HCT116 (cell line): Measurements from ENCODE around the gene RPL31. TPM values are rescaled to one million over a fixed set of nuclear protein-coding genes. Genes with fewer than 3 reads are reported as not detected.

Source experiments
- ATAC-seq: fragments of 200-7000 bp; cut with Tn5 transposase; 2 replicates; pipeline ENCODE4 v1.9.1; 2020; ENCODE audit warnings: mild to moderate bottlenecking, moderate library complexity
- BruUV-seq: library from RNA; stranded (reverse); fragments of 400-500 nt; replicated peaks from 2 replicates; lab custom pipeline; 2021; lab: Mats Ljungman, UMichigan
- CTCF ChIA-PET: fragments of 300-600 bp; sonication (Branson Sonifier 250); formaldehyde crosslinking; loops from one replicate; lab custom pipeline; 2021; ENCODE audit warnings: antibody characterized with exemption; lab: Charles Lee
- POLR2A ChIA-PET: fragments of 300-600, 350-600 bp; sonication (Branson Sonifier 250); formaldehyde crosslinking; loops from one replicate; lab custom pipeline; 2021; ENCODE audit warnings: antibody characterized with exemption; lab: Charles Lee
- RAD21 ChIA-PET, 2 experiments: fragments of 300-600 bp; sonication (Branson Sonifier 250); formaldehyde crosslinking; loops; one replicate each; lab custom pipeline; 2023; ENCODE audit warnings: low total read pairs in 2 of 2; ENCODE audit not compliant: uncharacterized antibody in 2 of 2, unreplicated experiment in 2 of 2, low non-redundant PET in 1 of 2; lab: Charles Lee
- DNase-seq: peaks from one replicate; pipeline ENCODE4 v3.0.0-alpha.2; 2010; ENCODE audit warnings: low read depth, low spot score
- H2AFZ ChIP-seq: fragments of 200-600 bp; shearing (Covaris generic), sonication (generic); 2 replicates; pipeline ENCODE4 v1.6.1; 2017; ENCODE audit warnings: low read depth, mixed run types, mixed read lengths, antibody characterized with exemption, low read length; ENCODE audit not compliant: poor library complexity, severe bottlenecking
- H3K27ac ChIP-seq: 2 replicates; pipeline ENCODE4 v1.5.1; 2012; ENCODE audit warnings: low read depth, low read length
- H3K27me3 ChIP-seq: fragments of 200-600 bp; sonication (generic); 2 replicates; pipeline ENCODE4 v1.6.1; 2016; ENCODE audit warnings: mixed run types, low read length, mixed read lengths; ENCODE audit not compliant: insufficient read depth
- H3K36me3 ChIP-seq, 2 experiments: fragments of 200-500 bp in 1 of 2; fragments of 200-600 bp in 1 of 2; sonication (Bioruptor generic) in 1 of 2; sonication (generic) in 1 of 2; 2 replicates each; pipeline versions ENCODE4 v1.5.1 to v1.6.1; 2014 to 2016; ENCODE audit warnings: low read length in 2 of 2, inconsistent platforms in 1 of 2, mixed read lengths in 1 of 2, mixed run types in 1 of 2; ENCODE audit not compliant: insufficient read depth in 2 of 2, control insufficient read depth in 1 of 2
- H3K4me1 ChIP-seq, 2 experiments: fragments of 200-600 bp in 1 of 2; sonication (generic) in 1 of 2; 2 replicates each; pipeline versions ENCODE4 v1.5.1 to v1.6.1; 2012 to 2017; ENCODE audit warnings: low read length in 2 of 2, inconsistent platforms in 1 of 2, mild to moderate bottlenecking in 1 of 2, mixed read lengths in 1 of 2, mixed run types in 1 of 2, moderate library complexity in 1 of 2; ENCODE audit not compliant: insufficient read depth in 2 of 2, control insufficient read depth in 1 of 2
- H3K4me2 ChIP-seq: fragments of 200-600 bp; sonication (generic); 2 replicates; pipeline ENCODE4 v1.6.1; 2017; ENCODE audit warnings: mixed run types, low read length, mixed read lengths
- H3K4me3 ChIP-seq, 2 experiments: fragments of 200-600 bp in 1 of 2; sonication (generic) in 1 of 2; replicated peaks in 1 of 2; 2 replicates each; pipeline ENCODE4 v1.5.1; 2011 to 2016; ENCODE audit warnings: low read length in 2 of 2, control low read depth in 1 of 2, low read depth in 1 of 2, mild to moderate bottlenecking in 1 of 2, mixed read lengths in 1 of 2, mixed run types in 1 of 2
- H3K79me2 ChIP-seq: fragments of 200-600 bp; sonication (generic); 2 replicates; pipeline ENCODE4 v1.6.1; 2017; ENCODE audit warnings: mild to moderate bottlenecking, mixed run types, low read length, moderate library complexity, mixed read lengths; ENCODE audit not compliant: insufficient read depth
- H3K9ac ChIP-seq: fragments of 200-600 bp; sonication (generic); 2 replicates; pipeline ENCODE4 v1.6.1; 2016; ENCODE audit warnings: low read length, mixed read lengths
- H3K9me2 ChIP-seq: fragments of 200-600 bp; sonication (generic), shearing (Covaris generic); 2 replicates; pipeline ENCODE4 v1.6.1; 2017; ENCODE audit warnings: mixed run types, mild to moderate bottlenecking, moderate library complexity; ENCODE audit not compliant: insufficient read depth
- H3K9me3 ChIP-seq, 2 experiments: fragments of 200-500 bp in 1 of 2; fragments of 200-600 bp in 1 of 2; sonication (Bioruptor generic) in 1 of 2; sonication (generic) in 1 of 2; 2 replicates each; pipeline ENCODE4 v1.6.1; 2014 to 2017; ENCODE audit warnings: low read length in 2 of 2, mixed read lengths in 2 of 2, inconsistent platforms in 1 of 2, low read depth in 1 of 2, mild to moderate bottlenecking in 1 of 2, mixed run types in 1 of 2, moderate library complexity in 1 of 2; ENCODE audit not compliant: control insufficient read depth in 1 of 2, insufficient read depth in 1 of 2
- H4K20me1 ChIP-seq: fragments of 200-600 bp; sonication (generic), shearing (Covaris generic); 2 replicates; pipeline ENCODE4 v1.6.1; 2017; ENCODE audit warnings: mixed run types, mild to moderate bottlenecking, moderate library complexity; ENCODE audit not compliant: insufficient read depth
- ATF3 ChIP-seq: IDR thresholded peaks from 2 replicates; pipeline ENCODE4 v1.6.1; 2012
- CBX3 ChIP-seq: IDR thresholded peaks from 2 replicates; pipeline ENCODE4 v1.6.1; 2012; ENCODE audit warnings: low read depth
- CEBPB ChIP-seq: IDR thresholded peaks from 2 replicates; pipeline ENCODE4 v1.6.1; 2012; ENCODE audit warnings: low read depth
- CTCF ChIP-seq, 3 experiments: fragments of 200-600 bp in 1 of 3; sonication (generic) in 1 of 3; IDR thresholded peaks in 2 of 3; conservative IDR thresholded peaks in 1 of 3; 2 replicates each; pipeline ENCODE4 v1.5.1; 2012 to 2017; ENCODE audit warnings: low read depth in 2 of 3, low read length in 2 of 3, antibody characterized with exemption in 1 of 3, borderline replicate concordance in 1 of 3, control low read depth in 1 of 3, mild to moderate bottlenecking in 1 of 3, mixed read lengths in 1 of 3, mixed run types in 1 of 3, moderate library complexity in 1 of 3; ENCODE audit not compliant: insufficient read depth in 1 of 3
- ELF1 ChIP-seq: IDR thresholded peaks from 2 replicates; pipeline ENCODE4 v1.6.1; 2012; ENCODE audit warnings: low read depth, borderline replicate concordance
- EZH2 ChIP-seq: fragments of 200-600 bp; sonication (generic); IDR thresholded peaks from 2 replicates; pipeline ENCODE4 v1.6.1; 2017; ENCODE audit warnings: antibody characterized with exemption, mixed run types
- EZH2phosphoT487 ChIP-seq: fragments of 200-600 bp; IDR thresholded peaks from 2 replicates; pipeline ENCODE4 v1.6.1; 2018; ENCODE audit warnings: antibody characterized with exemption, borderline replicate concordance
- FOSL1 ChIP-seq: IDR thresholded peaks from 2 replicates; pipeline ENCODE4 v1.6.1; 2012; ENCODE audit warnings: low read depth
- JUND ChIP-seq: IDR thresholded peaks from 2 replicates; pipeline ENCODE4 v1.6.1; 2012
- MAX ChIP-seq: IDR thresholded peaks from 2 replicates; pipeline ENCODE4 v1.6.1; 2012
- POLR2A ChIP-seq: IDR thresholded peaks from 2 replicates; pipeline ENCODE4 v1.7.0; 2011; ENCODE audit warnings: borderline replicate concordance; ENCODE audit not compliant: insufficient read depth, insufficient read length; ENCODE audit errors: extremely low read depth
- RAD21 ChIP-seq: IDR thresholded peaks from 2 replicates; pipeline ENCODE4 v1.6.1; 2012; ENCODE audit warnings: low read depth, mild to moderate bottlenecking
- SIN3A ChIP-seq: IDR thresholded peaks from 2 replicates; pipeline ENCODE4 v1.6.1; 2012; ENCODE audit warnings: low read depth
- SP1 ChIP-seq: IDR thresholded peaks from 2 replicates; pipeline ENCODE4 v1.6.1; 2012; ENCODE audit warnings: low read depth
- SRF ChIP-seq: IDR thresholded peaks from 2 replicates; pipeline ENCODE4 v1.6.1; 2012; ENCODE audit warnings: low read depth
- YY1 ChIP-seq: IDR thresholded peaks from 2 replicates; pipeline ENCODE4 v1.6.1; 2011; ENCODE audit warnings: low read length, low read depth, moderate library complexity, mild to moderate bottlenecking; ENCODE audit not compliant: insufficient replicate concordance; ENCODE audit errors: extremely low read depth
- ZBTB33 ChIP-seq: IDR thresholded peaks from 2 replicates; pipeline ENCODE4 v1.6.1; 2011; ENCODE audit warnings: mild to moderate bottlenecking, low read length, moderate library complexity; ENCODE audit not compliant: insufficient replicate concordance; ENCODE audit errors: extremely low read depth
- ZFX ChIP-seq: fragments of 450-650 bp; IDR thresholded peaks from 2 replicates; pipeline ENCODE4 v1.6.1; 2017
- ZNF274 ChIP-seq: fragments of 200-500 bp; sonication (Bioruptor generic); IDR thresholded peaks from 2 replicates; pipeline ENCODE4 v1.6.1; 2014; ENCODE audit warnings: mild to moderate bottlenecking, low read depth, low read length, inconsistent platforms
- intact Hi-C: fragments of 100-400 bp; cut with micrococcal nuclease; formaldehyde crosslinking; loops from 2 replicates; pipeline ENCODE4 v1.10.0; 2022
- total RNA-seq: library from RNA; stranded (reverse); gene quantifications from one replicate; pipeline ENCODE4 v1.2.1, GENCODE V29; 2021; ENCODE audit not compliant: unreplicated experiment

The RPL31 gene
- total RNA-seq, 1 experiment from 2014 or later = 1,340 TPM

GRCh38 chr2:100963026-100963375, 39.1 kb upstream of the RPL31 start:
- Histone ChIP-seq H3K9me2 (no peaks in the 10 kb centered on the region), H3K79me2 (no peaks in the 10 kb centered on the region), H3K4me1 (no peaks in the 10 kb centered on the region), H4K20me1 (no peaks in the 10 kb centered on the region), H3K9ac (no peak overlapping the region), H3K36me3 (no peaks in the 10 kb centered on the region), H2AFZ (no peak overlapping the region)
- RAD21 ChIA-PET = no interaction called here
- TF ChIP-seq JUND (no peak), SIN3A (no peak), YY1 (no peak), POLR2A (no peak), MAX (no peak), ELF1 (no peak), ZBTB33 (no peak), EZH2phosphoT487 (no peak), CBX3 (no peak), CTCF (IDR thresholded peaks at IDR 0.05 in 2 of 3, conservative IDR thresholded peaks at IDR 0.05 in 1 of 3; ENCODE audit: borderline replicate concordance in 1 of 3, insufficient read depth in 1 of 3, low read depth in 2 of 3, low read length in 2 of 3) (no peak), SRF (no peak), ZNF274 (no peak), ATF3 (no peak), FOSL1 (no peak), ZFX (no peak), EZH2 (no peak), SP1 (no peak), CEBPB (no peak), RAD21 (no peak)
- TF ChIP-seq, all 23 proteins: peak for 0
- CTCF ChIA-PET = no interaction called here
- Histone ChIP-seq H3K9me3 (no peaks in the 10 kb centered on the region), H3K4me3 (no peak overlapping the region), H3K4me2 (no peak overlapping the region), H3K27me3 (no peaks in the 10 kb centered on the region), H3K27ac (no peak overlapping the region)
- POLR2A ChIA-PET = no interaction called here
- DNase-seq (no peak), ATAC-seq (no peak)
- intact Hi-C loops = no loop called here
- BruUV-seq = no TSS peak
